Nephron progenitor cell (in vitro differentiated cells): ENCODE data around the gene ATP9B.

Source experiments
- DNase-seq: peaks from one replicate; pipeline ENCODE4 v3.0.0; 2021
- H3K27ac Mint-ChIP-seq: 2 replicates; pipeline ENCODE4 v1.8.0; 2021; ENCODE audit warnings: mild to moderate bottlenecking, moderate library complexity, mixed read lengths
- H3K27me3 Mint-ChIP-seq: 2 replicates; pipeline ENCODE4 v1.8.0; 2021; ENCODE audit warnings: mild to moderate bottlenecking, low read depth, mixed read lengths; ENCODE audit not compliant: poor library complexity
- H3K36me3 Mint-ChIP-seq: 2 replicates; pipeline ENCODE4 v1.8.0; 2021; ENCODE audit warnings: low read depth, mixed read lengths
- H3K4me1 Mint-ChIP-seq: 2 replicates; pipeline ENCODE4 v1.8.0; 2021; ENCODE audit warnings: mixed read lengths
- H3K4me3 Mint-ChIP-seq: 2 replicates; pipeline ENCODE4 v1.8.0; 2021; ENCODE audit warnings: mild to moderate bottlenecking, moderate library complexity, mixed read lengths
- H3K9me3 Mint-ChIP-seq: 2 replicates; pipeline ENCODE4 v1.8.0; 2021; ENCODE audit warnings: mild to moderate bottlenecking, moderate library complexity, mixed read lengths
- CTCF ChIP-seq: fragments of 200-600 bp; sonication (generic); IDR thresholded peaks from 2 replicates; pipeline ENCODE4 v1.5.0; 2021; ENCODE audit warnings: antibody characterized with exemption

Gene ATP9B

GRCh38 chr18:79195716-79196683 is 126.8 kb downstream of the ATP9B start:
- Mint-ChIP-seq H3K27ac (no peak overlapping the region), H3K27me3 (no peaks in the 10 kb centered on the region), H3K36me3 (peaks cover 40% of the 10 kb centered on the region), H3K9me3 (peaks cover 14% of the 10 kb centered on the region), H3K4me1 (no peaks in the 10 kb centered on the region), H3K4me3 (no peak overlapping the region)
- DNase-seq: no peak
- TF ChIP-seq CTCF: no peak

- H3K27me3 Mint-ChIP-seq: no peaks in the 10 kb centered on the region
- TF ChIP-seq CTCF: no peak
- no peak overlapping the region for H3K4me3 Mint-ChIP-seq
- H3K9me3 Mint-ChIP-seq: peaks cover 7% of the 10 kb centered on the region
- no peak overlapping the region for H3K27ac Mint-ChIP-seq
- no peaks in the 10 kb centered on the region for H3K4me1 Mint-ChIP-seq
- no peak for DNase-seq
- peaks cover 26% of the 10 kb centered on the region for H3K36me3 Mint-ChIP-seq
These were observed 128.3 kb downstream of the ATP9B start for GRCh38 chr18:79197531-79197930.

- H3K4me1 Mint-ChIP-seq: no peaks in the 10 kb centered on the region
- TF ChIP-seq CTCF: no peak
- DNase-seq: no peak
- H3K4me3 Mint-ChIP-seq: no peak overlapping the region
- peaks cover 3% of the 10 kb centered on the region for H3K27me3 Mint-ChIP-seq
- peaks cover 7% of the 10 kb centered on the region for H3K9me3 Mint-ChIP-seq
- no peak overlapping the region for H3K27ac Mint-ChIP-seq
- peaks cover 19% of the 10 kb centered on the region for H3K36me3 Mint-ChIP-seq
These were observed 130.6 kb downstream of the ATP9B start for GRCh38 chr18:79199691-79200374.

- DNase-seq: peak; percentile 21
- Mint-ChIP-seq H3K4me3 (no peak overlapping the region), H3K4me1 (no peaks in the 10 kb centered on the region), H3K36me3 (peaks cover 19% of the 10 kb centered on the region), H3K9me3 (peaks cover 7% of the 10 kb centered on the region), H3K27ac (peak overlapping the region; percentile 36), H3K27me3 (peaks cover 3% of the 10 kb centered on the region)
- no peak for TF ChIP-seq CTCF
These were observed 131.5 kb downstream of the ATP9B start for GRCh38 chr18:79200546-79201268.

- H3K27me3 Mint-ChIP-seq: peaks cover 8% of the 10 kb centered on the region
- no peak overlapping the region for H3K4me3 Mint-ChIP-seq
- peaks cover 34% of the 10 kb centered on the region for H3K36me3 Mint-ChIP-seq
These were observed 133.9 kb downstream of the ATP9B start for GRCh38 chr18:79203017-79203605.

More at GRCh38 chr18:79203017-79203605, 133.9 kb downstream of the ATP9B start:
- Mint-ChIP-seq H3K4me1 (no peaks in the 10 kb centered on the region), H3K27ac (peak overlapping the region; percentile 5), H3K9me3 (peaks cover 7% of the 10 kb centered on the region)
- no peak for TF ChIP-seq CTCF
- no peak for DNase-seq
